H1 (cell line): Measurements from ENCODE around the gene CDPF1. TPM values are rescaled to one million over a fixed set of nuclear protein-coding genes. Genes with fewer than 3 reads are reported as not detected.

Experiments
- CTCF ChIA-PET: fragments of 300-600 bp; sonication (Branson Sonifier 250); formaldehyde crosslinking; loops from one replicate; lab custom pipeline; 2021; ENCODE audit not compliant: partially characterized antibody; lab: Charles Lee
- POLR2A ChIA-PET: fragments of 300-600 bp; sonication (Branson Sonifier 250); formaldehyde crosslinking; loops from one replicate; lab custom pipeline; 2021; ENCODE audit warnings: inconsistent platforms; ENCODE audit not compliant: partially characterized antibody; lab: Charles Lee
- DNase-seq, 2 experiments: peaks; one replicate each; pipeline versions ENCODE4 v3.0.0 to v3.0.0-alpha.2; 2010 to 2022; ENCODE audit warnings: low spot score in 2 of 2, low read depth in 1 of 2, mixed read lengths in 1 of 2
- FAIRE-seq: peaks from 2 replicates; lab custom pipeline; 2011; peaks lifted over from hg19 to GRCh38; lab: Jason Lieb, UNC
- H2AFZ ChIP-seq: 2 replicates; pipeline ENCODE4 v1.8.1; 2012; ENCODE audit warnings: low read length, inconsistent platforms
- H2AK5ac ChIP-seq: 2 replicates; pipeline ENCODE4 v1.6.1; 2013; ENCODE audit warnings: low read depth, low read length
- H2BK120ac ChIP-seq: replicated peaks from 2 replicates; pipeline ENCODE3; 2013; ENCODE audit warnings: low read depth, low read length, inconsistent platforms
- H2BK12ac ChIP-seq: 2 replicates; pipeline ENCODE4 v1.6.1; 2013; ENCODE audit warnings: low read depth, low read length
- H2BK15ac ChIP-seq: 2 replicates; pipeline ENCODE4 v1.6.1; 2013; ENCODE audit warnings: low read length
- H2BK20ac ChIP-seq: 2 replicates; pipeline ENCODE4 v1.6.1; 2013; ENCODE audit warnings: low read length
- H2BK5ac ChIP-seq: 2 replicates; pipeline ENCODE4 v1.6.1; 2013; ENCODE audit warnings: low read depth, low read length
- H3K14ac ChIP-seq: 2 replicates; pipeline ENCODE4 v1.6.1; 2013; ENCODE audit warnings: inconsistent platforms; ENCODE audit not compliant: insufficient read length
- H3K18ac ChIP-seq: 2 replicates; pipeline ENCODE4 v1.6.1; 2013; ENCODE audit warnings: low read length; ENCODE audit errors: extremely low read depth
- H3K23ac ChIP-seq: 2 replicates; pipeline ENCODE4 v1.6.1; 2013; ENCODE audit warnings: inconsistent platforms; ENCODE audit not compliant: insufficient read length
- H3K23me2 ChIP-seq: 2 replicates; pipeline ENCODE4 v1.6.1; 2013; ENCODE audit warnings: low read depth, low read length
- H3K27ac ChIP-seq: 2 replicates; pipeline ENCODE4 v1.6.1; 2011; ENCODE audit warnings: low read depth, low read length, inconsistent platforms
- H3K27me3 ChIP-seq, 4 experiments: replicated peaks in 1 of 4; 1 replicate in 1 of 4; 2 replicates in 3 of 4; pipeline versions ENCODE4 v1.6.1 to v1.8.1; 2011 to 2013; ENCODE audit warnings: low read length in 3 of 4, mild to moderate bottlenecking in 3 of 4, inconsistent platforms in 2 of 4, mixed read lengths in 2 of 4, moderate library complexity in 1 of 4; ENCODE audit not compliant: control insufficient read depth in 3 of 4, insufficient read depth in 3 of 4; ENCODE audit errors: extremely low read depth in 1 of 4
- H3K36me3 ChIP-seq, 4 experiments: 2 replicates each; pipeline versions ENCODE4 v1.6.1 to v1.8.1; 2011 to 2013; ENCODE audit warnings: mild to moderate bottlenecking in 4 of 4, low read length in 3 of 4, moderate library complexity in 2 of 4, control low read depth in 1 of 4, inconsistent platforms in 1 of 4; ENCODE audit not compliant: insufficient read depth in 4 of 4, control insufficient read depth in 2 of 4
- H3K4ac ChIP-seq: replicated peaks from 2 replicates; pipeline ENCODE3; 2013; ENCODE audit warnings: low read length, low read depth, mixed read lengths, inconsistent platforms; ENCODE audit not compliant: insufficient read length
- H3K4me1 ChIP-seq, 4 experiments: replicated peaks in 1 of 4; 1 replicate in 1 of 4; 2 replicates in 3 of 4; pipeline versions ENCODE4 v1.6.1 to v1.8.1; 2011 to 2013; ENCODE audit warnings: low read length in 3 of 4, inconsistent platforms in 2 of 4, mixed read lengths in 1 of 4; ENCODE audit not compliant: insufficient read depth in 4 of 4, control insufficient read depth in 3 of 4
- H3K4me2 ChIP-seq, 2 experiments: 2 replicates each; pipeline versions ENCODE4 v1.6.1 to v1.8.1; 2011 to 2013; ENCODE audit warnings: low read depth in 2 of 2, low read length in 2 of 2, control low read depth in 1 of 2, inconsistent platforms in 1 of 2, mild to moderate bottlenecking in 1 of 2; ENCODE audit not compliant: insufficient read depth in 1 of 2
- H3K4me3 ChIP-seq, 4 experiments: fragments of 200-600, 300-600 bp in 1 of 4; sonication (generic), shearing (Covaris generic), sonication (Bioruptor Twin) in 1 of 4; 2 replicates each; pipeline versions ENCODE4 v1.5.1 to v1.8.1; 2011 to 2016; ENCODE audit warnings: low read length in 4 of 4, low read depth in 3 of 4, control low read depth in 2 of 4, inconsistent platforms in 2 of 4, mild to moderate bottlenecking in 2 of 4, mixed read lengths in 1 of 4, moderate library complexity in 1 of 4; ENCODE audit not compliant: insufficient read depth in 2 of 4; ENCODE audit errors: extremely low read depth in 1 of 4
- H3K56ac ChIP-seq: replicated peaks from 2 replicates; pipeline ENCODE3; 2013; ENCODE audit warnings: low read depth, mild to moderate bottlenecking, mixed read lengths, low read length, inconsistent platforms; ENCODE audit not compliant: insufficient read length
- H3K79me1 ChIP-seq: 2 replicates; pipeline ENCODE4 v1.6.1; 2013; ENCODE audit warnings: low read depth, low read length, control low read depth
- H3K79me2 ChIP-seq, 2 experiments: 2 replicates each; pipeline versions ENCODE4 v1.6.1 to v1.8.1; 2012 to 2013; ENCODE audit warnings: low read length in 2 of 2, mild to moderate bottlenecking in 2 of 2, inconsistent platforms in 1 of 2; ENCODE audit not compliant: insufficient read depth in 2 of 2, control insufficient read depth in 1 of 2
- H3K9ac ChIP-seq, 4 experiments: replicated peaks in 1 of 4; 1 replicate in 1 of 4; 2 replicates in 3 of 4; pipeline versions ENCODE4 v1.6.1 to v1.8.1; 2011 to 2013; ENCODE audit warnings: low read depth in 3 of 4, low read length in 3 of 4, control low read depth in 2 of 4, mild to moderate bottlenecking in 2 of 4, moderate library complexity in 2 of 4, inconsistent platforms in 1 of 4; ENCODE audit errors: extremely low read depth in 1 of 4
- H3K9me3 ChIP-seq, 2 experiments: 2 replicates each; pipeline versions ENCODE4 v1.6.1 to v1.8.1; 2012 to 2013; ENCODE audit warnings: mild to moderate bottlenecking in 2 of 2, moderate library complexity in 2 of 2, control low read depth in 1 of 2, inconsistent platforms in 1 of 2, low read depth in 1 of 2, low read length in 1 of 2, mixed read lengths in 1 of 2; ENCODE audit not compliant: insufficient read depth in 2 of 2
- H4K20me1 ChIP-seq, 2 experiments: replicated peaks in 1 of 2; 2 replicates each; pipeline versions ENCODE3 to v1.8.1; 2011 to 2013; ENCODE audit warnings: inconsistent platforms in 2 of 2, low read length in 2 of 2, mild to moderate bottlenecking in 1 of 2; ENCODE audit not compliant: insufficient read depth in 2 of 2, control insufficient read depth in 1 of 2
- H4K5ac ChIP-seq: 2 replicates; pipeline ENCODE4 v1.6.1; 2013; ENCODE audit warnings: low read length, low read depth, mixed read lengths, inconsistent platforms; ENCODE audit not compliant: insufficient read length
- H4K8ac ChIP-seq: 2 replicates; pipeline ENCODE4 v1.8.0; 2013; ENCODE audit warnings: mild to moderate bottlenecking, moderate library complexity, low read length, inconsistent platforms; ENCODE audit not compliant: insufficient read depth; ENCODE audit errors: extremely low read depth
- H4K91ac ChIP-seq: replicated peaks from 2 replicates; pipeline ENCODE3; 2013; ENCODE audit warnings: low read length, mixed read lengths, inconsistent platforms; ENCODE audit not compliant: insufficient read length
- BACH1 ChIP-seq: IDR thresholded peaks from 2 replicates; pipeline ENCODE4 v1.6.1; 2012; ENCODE audit warnings: low read length, improper control_type of control experiment
- E2F6 ChIP-seq: IDR thresholded peaks from 2 replicates; pipeline ENCODE4 v1.6.1; 2012; ENCODE audit warnings: inconsistent platforms
- EZH2 ChIP-seq: fragments of 200-600 bp; sonication (generic); IDR thresholded peaks from 2 replicates; pipeline ENCODE4 v1.7.1; 2012; ENCODE audit warnings: low read depth, mild to moderate bottlenecking, moderate library complexity, low read length, inconsistent platforms; ENCODE audit not compliant: severe bottlenecking
- HDAC6 ChIP-seq: IDR thresholded peaks from one replicate; pipeline ENCODE4 v1.7.1; 2012; ENCODE audit warnings: low read depth, mild to moderate bottlenecking, inconsistent platforms, low read length, moderate library complexity
- MAX ChIP-seq: IDR thresholded peaks from 2 replicates; pipeline ENCODE4 v1.6.1; 2012; ENCODE audit warnings: inconsistent platforms
- NANOG ChIP-seq: IDR thresholded peaks from 2 replicates; pipeline ENCODE4 v1.6.1; 2011; ENCODE audit warnings: low read length, low read depth, mild to moderate bottlenecking, inconsistent platforms; ENCODE audit not compliant: insufficient read depth, poor library complexity, severe bottlenecking
- PHF8 ChIP-seq: fragments of 200-600 bp; sonication (generic); conservative IDR thresholded peaks from 2 replicates; pipeline ENCODE4 v1.7.1; 2012; ENCODE audit warnings: low read depth, mild to moderate bottlenecking, inconsistent platforms, low read length, moderate library complexity
- SUZ12 ChIP-seq: fragments of 200-600 bp; sonication (generic); IDR thresholded peaks from 2 replicates; pipeline ENCODE4 v1.6.1; 2012; ENCODE audit warnings: mild to moderate bottlenecking, inconsistent platforms, low read length, moderate library complexity, mixed read lengths
- USF2 ChIP-seq: IDR thresholded peaks from 2 replicates; pipeline ENCODE4 v1.6.1; 2011; ENCODE audit warnings: low read length, improper control_type of control experiment
- ZNF274 ChIP-seq: IDR thresholded peaks from 2 replicates; pipeline ENCODE4 v1.7.0; 2012; ENCODE audit warnings: low read length, borderline replicate concordance; ENCODE audit errors: extremely low read depth
- WGBS, 2 experiments: shearing (Covaris generic) in 1 of 2; methylation state at CpG; one replicate each; pipeline versions ENCODE4 v1.1.6 to v1.1.7; 2013 to 2015; ENCODE audit warnings: low lambda C conversion rate in 2 of 2, mixed read lengths in 2 of 2, inconsistent platforms in 1 of 2, low coverage in 1 of 2, missing lambda C conversion rate in 1 of 2; ENCODE audit not compliant: insufficient replicate concordance in 2 of 2, insufficient coverage in 1 of 2, insufficient read length in 1 of 2; ENCODE audit errors: extremely low coverage in 1 of 2, missing lambda C conversion rate in 1 of 2; 5-methylcytosine and 5-hydroxymethylcytosine counted together
- polyA plus RNA-seq, 7 experiments: library from polyadenylated mRNA; depleted of rRNA in 3 of 7; stranded (reverse) in 5 of 7; unstranded in 2 of 7; fragments of >200 nt in 5 of 7; fragments of 200-250 nt in 2 of 7; gene quantifications; 1 replicate in 5 of 7; 2 replicates in 1 of 7; 4 replicates in 1 of 7; pipeline versions ENCODE4 v1.2.1 to v1.2.3, GENCODE V29; 2011 to 2013; ENCODE audit warnings: missing spikeins in 2 of 7, mixed read lengths in 2 of 7
- total RNA-seq: library from RNA; stranded (reverse); fragmentation: NEBNext Ultra II Directional; extraction: Animal tissue kit (Norgen Biotek cat#: 25700); gene quantifications from 2 replicates; pipeline ENCODE4 v1.2.1, GENCODE V29; 2021

CDPF1 gene
- total and polyA plus RNA-seq, 2 of the 8 experiments (the other 6 are each of a cell fraction or from before 2014, with no cell fraction given) = 9.7 to 13.7 TPM

GRCh38 chr22:46263216-46263590 is 13.1 kb upstream of the CDPF1 start, which contains the start of gene PKDREJ:
TSS of gene PKDREJ (minus strand) at chr22:46263343. CDS start at chr22:46263322, 21 bp downstream.
- POLR2A ChIA-PET = interaction anchor here (0.7 to 2.9 kb wide), 4 partner anchors 13 to 72 kb away, joined by 3 to 13 read pairs (median 4); partner anchors contain the start of gene CDPF1
- no peak within 1 kb of the TSS for H3K14ac ChIP-seq
- peaks cover 18 to 52% (median 35%) of the 10 kb centered on the region in 4 experiments for H3K27me3 ChIP-seq
- peak within 1 kb of the TSS; percentile 20 for H4K8ac ChIP-seq
- no peaks in the 10 kb centered on the region for H4K20me1 ChIP-seq
- no peak within 1 kb of the TSS; the same call in 1 of the 2 replicates for H3K18ac ChIP-seq
- peak within 1 kb of the TSS; percentile 48; the same call in 1 of the 2 replicates for H2AFZ ChIP-seq
- H3K23me2 ChIP-seq = peaks cover 2% of the 10 kb centered on the region; the same call in 1 of the 2 replicates
- H3K4me1 ChIP-seq = no peaks in the 10 kb centered on the region; a peak in 1 of 7 replicates
- H3K79me1 ChIP-seq = no peaks in the 10 kb centered on the region; the same call in 1 of the 2 replicates
- H3K79me2 ChIP-seq = no peaks in the 10 kb centered on the region
- no peak within 1 kb of the TSS for H2BK120ac ChIP-seq
- peak within 1 kb of the TSS; percentile 18 to 52 (median 19); a peak in 6 of 8 replicates for H3K4me3 ChIP-seq
- no peak within 1 kb of the TSS for H2BK5ac ChIP-seq
- H3K23ac ChIP-seq = no peak within 1 kb of the TSS
- H3K9ac ChIP-seq = no peak within 1 kb of the TSS
- H2BK12ac ChIP-seq = no peak within 1 kb of the TSS
- no peak within 1 kb of the TSS for H4K5ac ChIP-seq
- WGBS, 2 experiments = 48% methylated on average over 21 of the region's 30 CpGs; no CpG with 5 or more reads in 1 of the 2 experiments
- H3K4me2 ChIP-seq = peak within 1 kb of the TSS; percentile 50 to 68
- H3K27ac ChIP-seq = no peak within 1 kb of the TSS
- no peak within 1 kb of the TSS for H3K4ac ChIP-seq
- DNase-seq (peak in 1 of 2 experiments; percentile 68), FAIRE-seq (no peak)
- peaks cover 5 to 12% of the 10 kb centered on the region in 2 experiments; a peak in 3 of 4 replicates for H3K9me3 ChIP-seq
- no peak within 1 kb of the TSS for H2BK20ac ChIP-seq
- CTCF ChIA-PET = interaction anchor here (0.9 to 2.0 kb wide), 11 partner anchors 12 to 131 kb away, joined by 3 to 8 read pairs (median 3); no protein-coding TSS in a partner anchor
- H4K91ac ChIP-seq = no peak within 1 kb of the TSS
- no peak within 1 kb of the TSS for H3K56ac ChIP-seq
- H3K36me3 ChIP-seq = no peaks in the 10 kb centered on the region
- H2AK5ac ChIP-seq = no peak within 1 kb of the TSS
- H2BK15ac ChIP-seq = no peak within 1 kb of the TSS
- TF ChIP-seq USF2 (no peak), PHF8 (0 out of 2 replicates have a peak, but pooled peaks have one; percentile 26), ZNF274 (no peak), SUZ12 (peak; percentile 51; the same call in 1 of the 2 replicates), MAX (peak; percentile 62; the same call in 1 of the 2 replicates), HDAC6 (no peak), NANOG (no peak), EZH2 (peak; percentile 48), E2F6 (peak; percentile 66; the same call in 1 of the 2 replicates), BACH1 (no peak)
